Measurements from ENCODE around the gene ITIH4. TPM values are rescaled to one million over a fixed set of nuclear protein-coding genes. Genes with fewer than 3 reads are reported as not detected.

ITIH4 gene
- polyA plus RNA-seq, 3 donors: 0.59 to 47.7 TPM; not detected in 1

DNA sequence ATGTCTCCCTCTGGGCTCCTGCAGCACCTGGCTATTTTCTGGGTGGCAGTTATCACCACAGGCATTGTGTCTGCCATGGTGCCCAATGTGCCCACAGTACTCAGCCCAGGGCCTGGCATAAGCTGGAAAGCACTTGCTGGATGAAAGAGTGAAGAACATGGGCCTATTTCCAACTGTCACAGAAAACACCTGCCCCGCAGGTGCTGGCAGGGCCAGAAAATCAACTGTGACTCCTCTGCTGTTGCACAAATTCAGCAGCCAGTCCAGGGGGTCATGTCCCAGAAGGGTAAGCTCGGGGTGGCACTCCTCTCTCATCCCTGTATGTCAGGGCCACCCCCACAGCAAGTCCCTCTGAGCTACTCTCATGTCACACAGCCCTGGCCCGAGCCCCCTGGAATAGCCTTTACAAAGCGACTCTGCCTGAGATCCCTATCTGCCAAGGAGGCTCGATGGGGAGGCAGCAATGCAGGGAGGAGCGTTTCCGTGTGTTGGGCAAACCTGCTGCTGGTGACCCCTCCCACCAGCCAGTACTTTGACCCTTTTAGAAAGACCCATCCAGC is 18.9 kb downstream of the ITIH4 start:
- TF ChIP-seq CTCF (IDR thresholded peaks at IDR 0.05): no peak
- no peaks in the 10 kb centered on the region for H3K9me3 Mint-ChIP-seq
- Histone ChIP-seq H2AFZ (ENCODE audit: insufficient read depth, low read depth, low read length, poor library complexity, severe bottlenecking) (no peak overlapping the region), H3K4me2 (replicated peaks; ENCODE audit: extremely low read depth, low read length, poor library complexity, severe bottlenecking) (no peak overlapping the region), H3K9me3 (replicated peaks in 1 of 2; ENCODE audit: control insufficient read depth in 1 of 2, insufficient read depth in 1 of 2, low read length in 2 of 2) (no peaks in the 10 kb centered on the region), H3K27ac (ENCODE audit: low read depth in 1 of 2, low read length in 2 of 2) (no peak overlapping the region), H3K4me1 (ENCODE audit: control insufficient read depth in 1 of 2, insufficient read depth in 2 of 2, low read length in 2 of 2) (no peaks in the 10 kb centered on the region), H3K79me2 (ENCODE audit: insufficient read depth, low read length) (no peaks in the 10 kb centered on the region), H3K27me3 (ENCODE audit: control insufficient read depth in 2 of 2, insufficient read depth in 2 of 2, low read length in 2 of 2) (no peaks in the 10 kb centered on the region), H3K36me3 (replicated peaks in 1 of 2; ENCODE audit: control insufficient read depth in 1 of 2, insufficient read depth in 2 of 2, low read length in 2 of 2) (no peaks in the 10 kb centered on the region), H3K9ac (ENCODE audit: insufficient read depth, low read length, poor library complexity, severe bottlenecking) (no peak overlapping the region), H3K4me3 (replicated peaks in 1 of 3; ENCODE audit: low read depth in 2 of 3, low read length in 3 of 3) (no peak overlapping the region), H4K20me1 (ENCODE audit: insufficient read depth, low read length) (no peaks in the 10 kb centered on the region)
- peaks cover 5% of the 10 kb centered on the region for H3K4me1 Mint-ChIP-seq
- H3K27ac Mint-ChIP-seq: no peak overlapping the region
- no peak overlapping the region for H3K4me3 Mint-ChIP-seq
- no peaks in the 10 kb centered on the region for H3K36me3 Mint-ChIP-seq
- peaks cover 0 to 7% (median 2%) of the 10 kb centered on the region in 3 donors for H3K27me3 Mint-ChIP-seq (ENCODE audit: low read depth in 3 of 3)
- no peak for DNase-seq
- intact Hi-C loops (cut with micrococcal nuclease): no loop called here
- WGBS (ENCODE audit: insufficient coverage): 93% methylated on average over 5 of the region's 7 CpGs

DNA sequence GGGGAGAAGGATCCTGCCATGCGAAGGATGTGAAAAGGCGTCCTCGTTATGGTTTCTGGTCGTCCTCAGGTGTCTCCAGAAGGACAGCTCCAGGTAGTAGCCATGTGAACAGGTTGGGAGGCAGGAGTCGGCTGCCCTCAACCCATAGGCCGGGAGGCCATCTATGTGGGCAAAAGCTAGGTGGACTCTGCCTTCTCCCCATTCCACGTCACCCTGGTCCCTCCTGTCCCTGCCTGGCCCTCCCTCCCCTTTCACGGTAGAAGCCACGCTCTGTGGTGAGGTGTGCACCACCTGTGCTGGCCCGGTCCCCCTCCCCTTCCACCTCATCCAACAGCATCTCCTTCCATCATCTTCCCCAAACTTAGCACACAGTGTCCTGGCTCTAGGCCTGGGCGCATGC is 19.5 kb downstream of the ITIH4 start:
- no peaks in the 10 kb centered on the region for H3K36me3 ChIP-seq (replicated peaks in 1 of 2; ENCODE audit: control insufficient read depth in 1 of 2, insufficient read depth in 2 of 2, low read length in 2 of 2)
- WGBS (ENCODE audit: insufficient coverage): 85% methylated on average over 6 of the region's 11 CpGs
- Mint-ChIP-seq H3K9me3 (no peaks in the 10 kb centered on the region), H3K27ac (peak overlapping the region in 1 of 7 donors; percentile 60), H3K4me3 (no peak overlapping the region), H3K4me1 (peaks cover 5% of the 10 kb centered on the region), H3K36me3 (no peaks in the 10 kb centered on the region), H3K27me3 (ENCODE audit: low read depth in 3 of 3) (peaks cover 0 to 7% (median 2%) of the 10 kb centered on the region in 3 donors)
- H4K20me1 ChIP-seq (ENCODE audit: insufficient read depth, low read length): no peaks in the 10 kb centered on the region
- H3K4me1 ChIP-seq (ENCODE audit: control insufficient read depth in 1 of 2, insufficient read depth in 2 of 2, low read length in 2 of 2): no peaks in the 10 kb centered on the region
- no peaks in the 10 kb centered on the region for H3K79me2 ChIP-seq (ENCODE audit: insufficient read depth, low read length)
- TF ChIP-seq CTCF (IDR thresholded peaks at IDR 0.05): no peak
- no peaks in the 10 kb centered on the region for H3K9me3 ChIP-seq (replicated peaks in 1 of 2; ENCODE audit: control insufficient read depth in 1 of 2, insufficient read depth in 1 of 2, low read length in 2 of 2)
- H3K27ac ChIP-seq (ENCODE audit: low read depth in 1 of 2, low read length in 2 of 2): no peak overlapping the region
- H3K4me2 ChIP-seq (replicated peaks; ENCODE audit: extremely low read depth, low read length, poor library complexity, severe bottlenecking): no peak overlapping the region
- H2AFZ ChIP-seq (ENCODE audit: insufficient read depth, low read depth, low read length, poor library complexity, severe bottlenecking): no peak overlapping the region
- intact Hi-C loops (cut with micrococcal nuclease): no loop called here
- DNase-seq: no peak
- H3K4me3 ChIP-seq (replicated peaks in 1 of 3; ENCODE audit: low read depth in 2 of 3, low read length in 3 of 3): no peak overlapping the region
- no peak overlapping the region for H3K9ac ChIP-seq (ENCODE audit: insufficient read depth, low read length, poor library complexity, severe bottlenecking)
- no peaks in the 10 kb centered on the region for H3K27me3 ChIP-seq (ENCODE audit: control insufficient read depth in 2 of 2, insufficient read depth in 2 of 2, low read length in 2 of 2)
